Measurements from ENCODE around the gene RABGAP1.

RABGAP1 gene

DNA sequence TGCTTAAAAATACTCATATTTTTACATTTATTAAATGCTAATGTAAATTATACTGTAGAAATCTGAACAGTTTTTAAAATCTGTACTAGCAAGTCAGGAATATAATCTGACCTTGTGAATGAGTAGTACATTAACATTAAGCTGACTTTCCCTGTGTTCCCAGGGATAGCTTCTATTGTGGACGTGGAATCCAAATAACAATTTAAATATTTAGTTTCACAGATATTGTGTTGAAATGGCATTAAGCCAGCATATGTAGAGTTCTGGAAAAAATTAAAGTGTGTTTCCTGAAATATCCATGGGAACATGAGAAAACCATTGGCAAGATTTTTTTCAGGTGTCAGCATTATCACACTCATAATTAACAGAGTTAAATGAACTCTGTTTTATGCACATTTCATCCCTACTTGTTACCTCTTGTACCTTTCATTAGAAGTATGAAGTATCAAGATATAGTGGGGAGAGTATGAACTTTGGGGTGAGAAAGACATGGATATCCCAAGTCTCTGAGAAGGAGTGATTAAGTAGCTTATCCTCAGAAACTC, 5.7 kb downstream of the RABGAP1 start:
- FAIRE-seq, result no peak

- FAIRE-seq, result no peak
These were observed 7.5 kb downstream of the RABGAP1 start for GRCh38 chr9:122948313-122948712.

DNA sequence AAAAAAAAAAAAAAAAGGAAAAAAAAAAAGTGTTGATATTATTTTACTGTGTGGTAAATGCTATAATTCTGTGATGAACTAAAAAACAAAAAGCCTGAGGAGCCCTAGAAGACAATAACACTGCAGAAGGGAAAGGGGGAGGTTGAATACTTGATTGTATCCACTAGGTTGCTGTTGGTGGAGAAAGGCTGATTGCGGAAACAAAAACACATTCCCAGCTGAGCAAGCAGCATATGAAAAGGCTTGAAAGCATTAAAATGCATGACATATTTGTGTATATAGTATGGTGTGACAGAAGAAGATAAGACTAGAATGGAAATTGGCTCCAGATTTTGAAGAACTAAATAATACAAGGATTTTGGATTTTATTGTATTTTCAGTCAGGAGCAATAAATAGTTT, 8.9 kb downstream of the RABGAP1 start:
- FAIRE-seq, result no peak

- FAIRE-seq, result no peak
These were observed 9.4 kb downstream of the RABGAP1 start for GRCh38 chr9:122950263-122950662.

GRCh38 chr9:122951056-122951455, 10.2 kb downstream of the RABGAP1 start:
- no peak for FAIRE-seq

DNA sequence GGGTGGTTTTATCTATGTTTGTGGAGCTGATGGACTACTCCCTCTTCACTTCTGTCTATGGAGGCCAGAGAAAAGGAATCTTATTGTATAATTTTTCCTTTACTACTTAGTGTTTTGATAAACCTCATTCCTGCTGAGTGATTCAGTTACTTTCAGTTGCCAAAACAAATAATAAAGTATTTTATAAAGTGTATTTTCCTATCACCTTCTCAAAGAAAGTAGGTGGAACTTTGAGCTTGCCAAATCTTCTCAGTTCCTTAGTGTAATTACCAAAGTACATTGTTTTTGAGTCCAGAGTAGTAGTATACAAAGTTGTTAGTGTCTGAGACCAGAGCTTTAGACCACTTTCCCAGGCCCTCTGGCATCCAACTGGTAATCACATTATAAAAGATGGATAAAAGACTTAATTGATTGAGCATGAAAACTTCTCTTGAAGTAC, 13.5 kb downstream of the RABGAP1 start:
- FAIRE-seq, result no peak

GRCh38 chr9:122955961-122956360, 15.1 kb downstream of the RABGAP1 start:
- no peak for FAIRE-seq

DNA sequence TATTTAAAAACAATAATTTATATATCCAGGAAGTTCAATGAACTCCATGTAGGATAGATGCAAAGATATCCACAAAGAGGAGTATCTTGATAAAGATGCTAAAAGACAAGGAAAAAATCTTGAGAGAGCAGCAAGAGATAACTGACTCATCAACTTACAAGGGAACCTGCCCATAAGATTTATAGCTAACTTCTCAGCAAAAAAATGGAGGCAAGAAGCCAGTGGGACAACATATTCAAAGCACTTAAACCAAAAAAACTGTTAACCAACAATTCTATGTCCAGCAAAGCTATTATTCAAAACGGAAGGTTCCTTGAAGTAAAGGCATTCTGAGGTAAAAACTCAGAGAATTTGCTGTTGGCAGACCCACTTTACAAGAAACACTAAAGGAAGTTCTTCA, 20.3 kb downstream of the RABGAP1 start:
- no peak for FAIRE-seq

DNA sequence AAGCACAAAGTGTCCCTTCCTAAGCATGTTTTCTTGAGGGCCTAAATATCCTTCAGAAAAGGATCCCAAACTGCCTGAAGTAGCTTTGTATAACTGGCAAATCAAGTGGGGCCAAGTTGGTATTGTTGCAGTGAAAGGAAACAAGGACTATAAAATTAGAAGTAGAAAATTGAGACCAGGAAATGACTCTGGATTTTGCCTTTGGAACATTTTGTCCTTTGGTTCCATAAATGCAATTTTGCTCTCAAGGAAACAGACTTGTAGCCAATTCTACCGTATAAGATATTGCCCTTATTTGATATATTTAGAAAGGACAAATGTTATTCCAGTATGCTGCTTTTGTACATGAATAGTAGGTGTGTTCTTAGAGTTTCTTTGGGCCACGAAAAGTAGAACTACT, 34.4 kb downstream of the RABGAP1 start:
- FAIRE-seq, result no peak

GRCh38 chr9:122978601-122979000, 37.8 kb downstream of the RABGAP1 start:
- FAIRE-seq, result no peak

- FAIRE-seq, result no peak
These were observed 45.2 kb downstream of the RABGAP1 start for GRCh38 chr9:122986010-122986409.

DNA sequence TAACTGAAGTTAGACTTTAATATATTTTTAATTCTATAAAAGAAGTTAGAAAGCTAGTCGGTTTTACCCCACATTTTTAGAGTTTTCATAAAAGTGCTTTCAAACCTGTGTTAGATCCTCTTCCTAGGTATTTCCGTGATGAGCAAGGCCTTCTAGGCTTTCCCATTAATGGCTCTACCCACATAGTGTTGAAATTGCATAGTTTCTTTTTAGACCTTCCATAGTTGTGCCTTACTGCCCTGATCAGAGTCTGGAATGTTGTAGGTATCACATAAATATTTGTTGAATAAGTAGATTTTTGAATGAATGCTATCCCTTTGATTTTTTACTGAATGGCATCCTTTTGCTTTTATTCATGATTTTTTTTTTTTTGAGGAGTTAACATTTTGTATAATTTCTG, 47.3 kb downstream of the RABGAP1 start:
- FAIRE-seq, result no peak

DNA sequence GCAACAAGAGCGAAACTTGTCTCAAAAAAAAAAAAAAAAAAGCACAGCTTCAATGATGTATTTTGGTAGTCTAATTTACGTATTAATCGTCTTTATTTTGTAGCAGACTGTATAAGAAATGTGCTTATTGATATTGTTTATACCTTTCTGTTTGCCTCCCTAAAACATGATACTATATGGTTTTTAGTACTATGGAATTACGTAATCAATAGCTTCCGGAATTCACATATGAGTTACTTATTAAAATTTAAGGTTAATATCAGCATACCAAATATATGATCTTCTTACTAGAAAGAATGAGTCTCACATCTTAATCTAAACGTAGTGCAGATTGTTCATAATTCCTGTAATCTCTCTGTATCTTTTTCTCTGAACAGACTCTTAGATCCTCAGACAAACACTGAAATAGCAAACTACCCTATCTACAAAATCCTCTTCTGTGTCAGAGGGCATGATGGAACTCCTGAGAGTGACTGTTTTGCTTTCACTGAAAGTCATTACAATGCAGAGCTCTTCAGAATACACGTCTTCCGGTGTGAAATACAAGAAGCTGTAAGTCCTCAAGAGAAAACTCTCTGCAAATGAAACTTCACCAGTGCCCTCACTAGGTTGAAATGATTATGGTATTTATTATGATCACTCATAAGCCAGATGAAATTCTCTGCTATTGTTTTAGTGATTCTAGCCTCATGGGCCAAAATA, 48.3 kb downstream of the RABGAP1 start:
- FAIRE-seq, result no peak

DNA sequence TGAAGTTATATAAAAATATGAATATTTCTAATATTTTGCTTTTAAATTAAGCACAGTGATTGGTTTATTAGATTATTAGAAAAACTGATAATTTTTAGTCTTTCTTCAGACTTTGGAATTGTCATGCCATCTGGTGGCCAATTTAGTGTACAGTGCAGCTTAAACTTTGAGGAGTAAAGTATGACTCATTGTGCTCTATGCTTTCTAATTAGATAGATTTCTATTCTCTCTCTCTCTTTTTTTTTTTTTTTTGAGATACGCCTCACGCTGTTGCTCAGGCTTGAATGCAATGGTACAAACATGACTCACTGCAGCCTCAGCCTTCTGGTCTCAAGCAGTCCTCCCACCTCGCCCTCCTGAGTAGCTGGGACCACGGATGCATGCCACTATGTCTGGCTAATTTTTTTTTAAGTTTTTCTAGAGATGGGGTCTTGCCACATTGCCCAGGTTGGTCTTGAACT, 50.6 kb downstream of the RABGAP1 start:
- peak; percentile 97 for FAIRE-seq

GRCh38 chr9:122996586-122996985, 55.8 kb downstream of the RABGAP1 start:
- FAIRE-seq, result peak; percentile 29

DNA sequence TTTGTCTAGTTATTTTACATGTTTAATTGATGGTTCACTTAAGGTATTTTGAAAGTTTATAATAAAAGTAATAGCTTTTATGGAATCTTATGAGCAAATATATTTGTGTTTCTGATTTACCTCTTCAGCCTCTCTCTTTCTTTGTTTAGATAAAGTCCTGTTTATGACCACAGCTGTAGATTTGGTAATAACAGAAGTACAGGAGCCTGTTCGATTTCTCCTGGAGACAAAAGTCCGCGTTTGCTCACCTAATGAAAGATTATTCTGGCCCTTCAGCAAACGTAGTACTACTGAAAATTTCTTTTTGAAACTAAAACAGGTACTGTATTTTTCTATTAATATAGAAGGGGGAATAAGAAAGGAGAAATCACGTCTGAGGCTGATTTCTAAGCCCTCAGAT, 57.6 kb downstream of the RABGAP1 start:
- no peak for FAIRE-seq

DNA sequence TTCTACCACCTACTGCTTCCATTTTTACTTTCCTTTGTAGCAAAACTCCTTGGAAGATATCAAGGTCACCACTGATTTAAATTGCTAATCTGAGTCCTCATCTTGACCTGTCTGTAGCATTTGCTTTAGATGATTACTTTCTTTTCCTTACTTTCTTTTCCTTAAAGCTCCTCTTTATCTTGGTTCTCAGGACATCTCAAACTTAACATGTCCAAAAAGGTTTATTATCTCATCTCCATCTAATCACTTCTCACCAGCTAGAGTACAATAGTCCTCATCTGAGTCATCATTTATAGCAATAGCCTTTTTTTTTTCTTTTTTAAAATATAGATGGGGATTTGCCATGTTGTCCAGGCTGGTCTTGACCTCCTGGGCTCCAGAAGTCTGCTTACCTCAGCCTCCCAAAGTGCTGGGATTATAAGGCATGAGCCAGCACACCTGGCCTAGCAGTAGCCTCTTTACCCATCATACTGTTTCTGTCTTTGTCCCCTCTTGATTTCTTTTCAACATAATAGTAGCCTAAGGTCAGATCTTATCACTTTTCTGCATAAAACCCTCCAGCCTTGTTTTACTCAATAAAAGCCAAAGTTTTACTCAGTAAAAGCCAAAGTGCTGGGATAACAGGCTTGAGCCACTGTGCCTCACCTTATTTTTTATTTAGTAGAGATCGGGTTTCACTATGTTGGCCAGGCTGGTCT, 59.7 kb downstream of the RABGAP1 start:
- FAIRE-seq, result no peak

DNA sequence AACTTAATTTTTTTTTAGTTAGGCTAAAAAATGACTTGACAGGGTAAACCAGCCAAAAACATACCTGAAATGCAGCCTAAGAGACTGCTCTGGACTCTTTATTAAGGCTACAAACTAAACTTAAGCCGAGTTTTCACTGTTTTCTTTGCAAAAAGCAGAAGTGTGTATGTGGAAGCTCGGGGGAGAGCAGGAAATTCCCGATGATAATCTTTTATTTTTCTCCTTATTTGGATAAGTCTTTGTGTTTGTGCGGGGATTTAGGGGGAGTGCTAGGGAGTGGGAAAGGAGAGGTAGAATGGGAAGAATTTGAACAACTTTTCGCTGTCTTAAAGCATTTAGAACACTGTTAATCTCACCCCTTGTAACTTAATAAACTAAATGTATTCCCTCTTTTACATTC, 61.9 kb downstream of the RABGAP1 start:
- no peak for FAIRE-seq

DNA sequence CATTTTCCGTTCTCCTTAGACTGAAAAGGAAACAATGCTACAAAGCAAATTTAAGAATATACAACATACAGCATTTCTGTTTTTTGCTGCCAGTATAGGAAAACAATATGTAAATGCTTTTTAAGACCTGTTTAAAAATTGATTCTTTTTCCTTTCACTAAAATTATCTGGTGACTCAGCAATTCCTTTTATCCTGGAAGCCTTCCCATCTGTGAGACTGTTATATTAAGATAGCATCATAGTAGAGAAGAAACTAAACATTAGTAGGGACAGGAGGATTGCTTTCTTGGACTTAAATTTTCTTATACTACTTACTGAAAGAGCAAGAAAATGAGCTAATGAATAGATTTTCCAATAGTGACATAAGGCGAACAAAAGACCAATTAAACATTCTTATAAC, 62.6 kb downstream of the RABGAP1 start:
- no peak for FAIRE-seq

GRCh38 chr9:123005964-123006363, 65.1 kb downstream of the RABGAP1 start:
- no peak for FAIRE-seq

DNA sequence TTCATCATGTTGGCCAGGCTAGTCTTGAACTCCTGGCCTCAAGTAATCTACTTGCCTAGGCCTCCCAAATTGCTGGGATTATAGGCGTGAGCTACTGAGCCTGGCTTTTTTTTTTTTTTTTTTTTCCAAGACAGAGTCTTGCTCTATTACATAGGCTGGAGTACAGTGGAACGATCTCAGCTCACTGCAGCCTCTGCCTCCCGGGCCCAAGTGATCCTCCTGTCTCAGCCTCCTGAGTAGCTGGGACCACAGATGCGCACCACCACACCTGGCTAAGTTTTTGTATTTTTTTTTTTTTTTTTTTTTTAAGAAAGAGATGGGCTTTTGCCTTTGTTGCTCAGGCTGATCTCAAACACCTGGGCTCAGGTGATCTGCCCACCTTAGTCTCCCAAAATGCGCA, 66.4 kb downstream of the RABGAP1 start:
- no peak for FAIRE-seq

DNA sequence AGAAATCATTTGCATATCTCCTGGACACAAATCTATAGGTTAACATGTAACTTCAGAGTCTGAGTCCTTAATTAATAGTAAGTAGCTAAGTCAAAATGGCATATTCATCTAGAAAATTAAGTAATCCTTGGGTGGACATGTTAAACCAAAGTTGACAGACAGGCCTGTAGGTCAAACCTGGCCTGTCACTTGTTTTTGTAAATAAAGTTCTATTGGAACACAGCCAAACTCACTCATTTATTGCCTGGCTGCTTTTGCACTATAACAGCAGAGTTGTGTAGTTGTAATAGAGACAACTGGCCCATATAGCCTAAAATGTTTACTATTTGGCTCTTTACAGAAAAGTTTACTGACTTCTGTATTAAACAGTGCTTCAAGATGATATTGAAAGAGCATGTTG, 68.1 kb downstream of the RABGAP1 start:
- no peak for FAIRE-seq

GRCh38 chr9:123011380-123011779, 70.6 kb downstream of the RABGAP1 start:
- no peak for FAIRE-seq

DNA sequence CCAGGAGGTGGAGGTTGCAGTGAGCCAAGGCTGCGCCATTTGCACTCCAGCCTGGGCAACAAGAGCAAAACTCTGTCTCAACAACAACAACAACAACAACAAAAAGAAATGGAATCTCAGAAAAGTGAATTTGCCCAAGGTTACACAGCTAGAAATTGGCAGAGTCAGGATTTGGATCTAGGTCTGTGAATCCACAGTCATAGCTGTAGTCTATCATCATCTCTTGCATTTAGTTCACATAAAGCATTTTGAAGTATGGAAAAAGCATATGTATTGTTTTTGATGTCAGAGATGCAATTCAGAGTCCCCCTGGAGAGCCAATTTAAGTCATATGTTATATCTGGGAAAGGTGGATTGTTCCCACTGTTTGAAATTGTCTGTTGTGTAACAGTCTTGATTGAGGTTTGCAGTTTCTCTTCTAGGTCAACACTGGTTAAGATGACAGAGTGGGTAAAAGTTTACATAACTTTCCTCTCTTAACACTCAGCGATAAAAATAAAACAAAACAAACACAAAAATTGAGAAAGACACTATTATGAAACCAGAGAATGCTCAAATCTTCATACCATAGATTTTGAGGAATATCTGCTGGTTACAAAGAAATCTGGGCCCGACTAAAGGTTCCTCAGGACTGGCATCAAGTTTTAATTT, 71.2 kb downstream of the RABGAP1 start:
- no peak for FAIRE-seq
